ENCODE data around the gene RHO.

The RHO gene

GRCh38 chr3:129582799-129583198 is 54.4 kb downstream of the RHO start:
- no peak for DNase-seq

GRCh38 chr3:129583289-129583688 is 54.9 kb downstream of the RHO start:
- no peak for DNase-seq

- no peak for DNase-seq
These were observed 56.2 kb downstream of the RHO start for GRCh38 chr3:129584631-129585030.
